ENCODE data around the gene KRTAP9-1.
"Not testable (repeated sequence)": the region's sequence is repeated elsewhere in the genome, so short reads cannot be mapped to it uniquely, and the experiment has no call there.

Gene KRTAP9-1

DNA sequence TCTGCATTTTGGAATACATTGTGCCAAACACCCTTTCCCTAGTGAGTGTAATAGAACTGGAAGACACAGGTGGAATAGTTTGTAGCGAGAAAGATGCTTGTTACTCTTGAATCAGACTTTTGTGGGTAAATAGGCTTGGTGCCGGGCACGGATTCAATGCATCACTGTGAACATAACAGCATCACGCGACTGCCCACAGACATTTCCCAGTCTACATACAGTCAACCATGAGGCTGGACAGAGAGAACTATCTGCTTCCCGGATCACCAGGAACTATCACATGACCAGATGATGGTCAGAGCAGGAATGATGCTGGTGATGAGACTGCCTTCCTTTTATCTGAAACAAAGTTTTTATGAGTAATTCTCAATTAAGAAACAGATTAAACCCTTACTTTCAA, 36.4 kb downstream of the KRTAP9-1 start:
- TF ChIP-seq CTCF (IDR thresholded peaks at IDR 0.05): no peak

DNA sequence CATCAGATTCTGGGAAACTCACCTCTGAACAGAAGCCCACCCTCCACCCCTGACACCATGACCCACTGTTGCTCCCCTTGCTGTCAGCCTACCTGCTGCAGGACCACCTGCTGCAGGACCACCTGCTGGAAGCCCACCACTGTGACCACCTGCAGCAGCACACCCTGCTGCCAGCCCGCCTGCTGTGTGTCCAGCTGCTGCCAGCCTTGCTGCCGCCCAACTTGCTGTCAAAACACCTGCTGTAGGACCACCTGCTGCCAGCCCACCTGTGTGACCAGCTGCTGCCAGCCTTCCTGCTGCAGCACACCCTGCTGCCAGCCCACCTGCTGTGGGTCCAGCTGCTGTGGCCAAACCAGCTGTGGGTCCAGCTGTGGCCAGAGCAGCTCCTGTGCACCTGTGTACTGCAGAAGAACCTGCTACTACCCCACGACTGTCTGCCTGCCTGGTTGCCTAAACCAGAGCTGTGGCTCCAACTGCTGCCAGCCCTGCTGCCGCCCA, 37.0 kb downstream of the KRTAP9-1 start, which contains the start of gene KRTAP9-2:
Gene KRTAP9-2, plus strand, starts transcription at position 51 of the 498 bp plus-strand sequence. Its CDS starts 7 bp downstream, at position 58.
- TF ChIP-seq CTCF (IDR thresholded peaks at IDR 0.05): not testable (repeated sequence)

GRCh38 chr17:41230094-41230493, 40.4 kb downstream of the KRTAP9-1 start:
- no peak for TF ChIP-seq CTCF (IDR thresholded peaks at IDR 0.05)

DNA sequence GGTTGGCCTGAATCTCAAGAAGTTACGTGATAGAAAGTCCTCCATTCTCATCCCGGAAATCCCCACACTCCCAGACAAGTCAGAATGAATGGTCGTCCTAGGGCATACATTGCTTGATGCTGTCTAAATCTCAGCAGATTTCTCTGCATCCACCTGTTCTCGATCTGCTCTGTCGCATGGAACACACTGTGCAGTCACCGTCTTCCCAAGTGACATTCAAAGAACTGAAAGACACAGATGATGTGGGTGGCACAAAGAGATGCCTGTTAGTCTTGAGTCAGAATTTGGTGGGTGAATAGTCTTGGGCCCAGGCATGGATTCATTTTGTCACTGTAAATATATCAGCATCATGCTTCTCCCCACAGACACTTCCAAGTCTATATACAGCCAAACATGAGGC, 42.0 kb downstream of the KRTAP9-1 start:
- no peak for TF ChIP-seq CTCF (IDR thresholded peaks at IDR 0.05)

GRCh38 chr17:41232399-41233105, 42.9 kb downstream of the KRTAP9-1 start, which contains the start of gene KRTAP9-3:
Gene KRTAP9-3, plus strand, starts transcription at chr17:41232449. Its CDS starts 53 bp downstream, at chr17:41232502.
- not testable (repeated sequence) for TF ChIP-seq CTCF (IDR thresholded peaks at IDR 0.05)

DNA sequence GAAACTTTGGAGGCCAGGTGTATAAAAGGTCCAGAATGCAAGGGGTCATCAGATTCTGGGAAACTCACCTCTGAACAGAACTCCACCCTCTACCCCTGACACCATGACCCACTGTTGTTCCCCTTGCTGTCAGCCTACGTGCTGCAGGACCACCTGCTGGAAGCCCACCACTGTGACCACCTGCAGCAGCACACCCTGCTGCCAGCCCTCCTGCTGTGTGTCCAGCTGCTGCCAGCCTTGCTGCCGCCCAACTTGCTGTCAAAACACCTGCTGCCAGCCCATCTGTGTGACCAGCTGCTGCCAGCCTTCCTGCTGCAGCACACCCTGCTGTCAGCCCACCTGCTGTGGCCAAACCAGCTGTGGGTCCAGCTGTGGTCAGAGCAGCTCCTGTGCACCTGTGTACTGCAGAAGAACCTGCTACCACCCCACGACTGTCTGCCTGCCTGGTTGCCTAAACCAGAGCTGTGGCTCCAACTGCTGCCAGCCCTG, 48.3 kb downstream of the KRTAP9-1 start, which contains the start of gene KRTAP9-8:
Gene KRTAP9-8, plus strand, starts transcription at position 51 of the 489 bp plus-strand sequence. Its CDS starts 53 bp downstream, at position 104.
- not testable (repeated sequence) for TF ChIP-seq CTCF (IDR thresholded peaks at IDR 0.05)
